Suprapubic skin (tissue), 4 donors: ENCODE data around the gene MARCHF3. TPM values are rescaled to one million over a fixed set of nuclear protein-coding genes. Genes with fewer than 3 reads are reported as not detected.

Source experiments
- DNase-seq, 2 donors: peaks; one replicate each; pipeline ENCODE4 v3.0.0-alpha.2; 2019; ENCODE audit warnings: low spot score in 2 of 2
- H3K27ac ChIP-seq: fragments of 200-600 bp; sonication (generic); one replicate; pipeline ENCODE4 v1.5.1; 2019
- H3K27me3 ChIP-seq: fragments of 200-600 bp; sonication (generic); one replicate; pipeline ENCODE4 v1.5.1; 2019
- H3K36me3 ChIP-seq: fragments of 200-600 bp; sonication (generic); one replicate; pipeline ENCODE4 v1.5.1; 2019
- H3K4me1 ChIP-seq: fragments of 200-600 bp; sonication (generic); one replicate; pipeline ENCODE4 v1.5.1; 2019
- H3K4me3 ChIP-seq: fragments of 200-600 bp; sonication (generic); one replicate; pipeline ENCODE4 v1.5.1; 2019; ENCODE audit warnings: mild to moderate bottlenecking
- H3K9me3 ChIP-seq: fragments of 200-600 bp; sonication (generic); one replicate; pipeline ENCODE4 v1.5.1; 2019
- EP300 ChIP-seq: sonication (generic); formaldehyde crosslinking; IDR thresholded peaks from one replicate; pipeline ENCODE4 v1.6.1; 2017; ENCODE audit warnings: antibody characterized with exemption
- POLR2A ChIP-seq, 2 donors: fragments of 450-650 bp; IDR thresholded peaks; one replicate each; pipeline ENCODE4 v1.6.1; 2017; ENCODE audit warnings: antibody characterized with exemption in 2 of 2, mild to moderate bottlenecking in 2 of 2, moderate library complexity in 2 of 2
- POLR2AphosphoS5 ChIP-seq, 3 donors: sonication (generic); formaldehyde crosslinking; IDR thresholded peaks; one replicate each; pipeline ENCODE4 v1.6.1; 2017; ENCODE audit warnings: antibody characterized with exemption in 3 of 3
- WGBS: methylation state at CpG from one replicate; pipeline ENCODE4 v1.1.5; 2018; 5-methylcytosine and 5-hydroxymethylcytosine counted together
- total RNA-seq, 4 donors: library from RNA; depleted of rRNA; stranded (reverse); fragments of >200 nt; gene quantifications; one replicate each; pipeline ENCODE4 v1.1.0, GENCODE V29; 2016
- TF ChIP-seq, protein P1 (sequence below), 2 donors: fragments of 200-600 bp in 1 of 2; fragments of 450-650 bp in 1 of 2; sonication (generic) in 1 of 2; IDR thresholded peaks; one replicate each; pipeline ENCODE4 v1.5.1; 2016 to 2019; ENCODE audit warnings: antibody characterized with exemption in 2 of 2, mild to moderate bottlenecking in 1 of 2, moderate library complexity in 1 of 2

MARCHF3 gene
- total RNA-seq, 4 donors from 2014 or later, result 13.9 to 34.8 (median 27.0) TPM

DNA sequence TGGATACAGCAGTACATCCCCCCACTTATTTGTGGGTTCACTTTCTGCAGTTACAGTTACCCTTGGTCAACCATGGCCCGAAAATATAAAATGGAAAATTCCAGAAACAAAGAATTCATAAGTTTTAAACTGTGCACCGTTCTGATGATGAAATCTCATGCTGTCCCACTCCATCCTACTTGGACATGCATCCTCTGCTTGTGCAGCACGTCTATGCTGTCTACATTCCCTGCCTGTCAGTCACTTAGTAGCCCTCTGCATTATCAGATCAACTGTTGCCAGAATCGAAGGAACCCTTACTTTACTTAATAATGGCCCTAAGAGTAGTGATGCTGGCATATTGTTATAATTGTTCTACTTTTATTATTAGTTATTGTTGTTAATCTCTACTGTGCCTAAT is 14.6 kb downstream of the MARCHF3 start:
- H3K36me3 ChIP-seq, result no peaks in the 10 kb centered on the region
- no peak for DNase-seq
- H3K4me3 ChIP-seq, result no peak overlapping the region
- 78% methylated on average over 4 of the region's 4 CpGs for WGBS
- no peaks in the 10 kb centered on the region for H3K9me3 ChIP-seq
- no peak overlapping the region for H3K27ac ChIP-seq
- no peaks in the 10 kb centered on the region for H3K27me3 ChIP-seq
- H3K4me1 ChIP-seq, result peaks cover 4% of the 10 kb centered on the region
- TF ChIP-seq POLR2AphosphoS5 (IDR thresholded peaks at IDR 0.05), result no peak
- no peak for TF ChIP-seq EP300
- no peak for TF ChIP-seq POLR2A (IDR thresholded peaks at IDR 0.05)
- TF ChIP-seq, protein P1, sequence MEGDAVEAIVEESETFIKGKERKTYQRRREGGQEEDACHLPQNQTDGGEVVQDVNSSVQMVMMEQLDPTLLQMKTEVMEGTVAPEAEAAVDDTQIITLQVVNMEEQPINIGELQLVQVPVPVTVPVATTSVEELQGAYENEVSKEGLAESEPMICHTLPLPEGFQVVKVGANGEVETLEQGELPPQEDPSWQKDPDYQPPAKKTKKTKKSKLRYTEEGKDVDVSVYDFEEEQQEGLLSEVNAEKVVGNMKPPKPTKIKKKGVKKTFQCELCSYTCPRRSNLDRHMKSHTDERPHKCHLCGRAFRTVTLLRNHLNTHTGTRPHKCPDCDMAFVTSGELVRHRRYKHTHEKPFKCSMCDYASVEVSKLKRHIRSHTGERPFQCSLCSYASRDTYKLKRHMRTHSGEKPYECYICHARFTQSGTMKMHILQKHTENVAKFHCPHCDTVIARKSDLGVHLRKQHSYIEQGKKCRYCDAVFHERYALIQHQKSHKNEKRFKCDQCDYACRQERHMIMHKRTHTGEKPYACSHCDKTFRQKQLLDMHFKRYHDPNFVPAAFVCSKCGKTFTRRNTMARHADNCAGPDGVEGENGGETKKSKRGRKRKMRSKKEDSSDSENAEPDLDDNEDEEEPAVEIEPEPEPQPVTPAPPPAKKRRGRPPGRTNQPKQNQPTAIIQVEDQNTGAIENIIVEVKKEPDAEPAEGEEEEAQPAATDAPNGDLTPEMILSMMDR (IDR thresholded peaks at IDR 0.05), result no peak

- TF ChIP-seq POLR2A (IDR thresholded peaks at IDR 0.05) (no peak), EP300 (no peak), POLR2AphosphoS5 (IDR thresholded peaks at IDR 0.05) (no peak)
- TF ChIP-seq, protein P1 (IDR thresholded peaks at IDR 0.05), result no peak
- H3K27ac ChIP-seq, result no peak overlapping the region
- no peaks in the 10 kb centered on the region for H3K9me3 ChIP-seq
- no peaks in the 10 kb centered on the region for H3K36me3 ChIP-seq
- 89% methylated on average over 1 of the region's 1 CpG for WGBS
- no peaks in the 10 kb centered on the region for H3K27me3 ChIP-seq
- peaks cover 7% of the 10 kb centered on the region for H3K4me1 ChIP-seq
- no peak for DNase-seq
- H3K4me3 ChIP-seq, result no peak overlapping the region
Measured at GRCh38 chr5:127014573-127014972, 15.8 kb downstream of the MARCHF3 start.

DNA sequence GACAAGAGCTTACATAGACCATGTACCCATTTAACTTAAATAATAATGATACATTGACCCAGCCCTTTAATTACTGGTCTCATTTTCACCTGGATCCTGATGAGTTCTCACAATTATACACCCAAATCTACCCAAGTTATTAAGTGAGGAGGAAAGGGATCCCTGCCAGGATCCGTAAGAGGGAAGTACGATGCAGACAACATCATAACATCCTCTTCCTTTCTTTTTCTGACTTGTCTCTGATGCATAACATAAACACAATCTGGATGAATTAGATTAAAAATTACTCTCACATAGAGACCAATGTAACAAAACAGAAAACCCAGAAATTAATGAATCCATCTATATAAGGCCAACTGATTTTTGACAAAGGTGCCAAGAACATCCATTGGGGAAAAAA is 17.0 kb downstream of the MARCHF3 start:
- DNase-seq, result no peak
- TF ChIP-seq POLR2AphosphoS5 (IDR thresholded peaks at IDR 0.05) (no peak), EP300 (no peak), POLR2A (IDR thresholded peaks at IDR 0.05) (no peak)
- TF ChIP-seq, protein P1 (IDR thresholded peaks at IDR 0.05), result no peak
- H3K9me3 ChIP-seq, result no peaks in the 10 kb centered on the region
- H3K4me1 ChIP-seq, result peaks cover 8% of the 10 kb centered on the region
- no peak overlapping the region for H3K27ac ChIP-seq
- H3K4me3 ChIP-seq, result no peak overlapping the region
- WGBS, result 72% methylated on average over 2 of the region's 2 CpGs
- no peaks in the 10 kb centered on the region for H3K36me3 ChIP-seq
- no peaks in the 10 kb centered on the region for H3K27me3 ChIP-seq

- TF ChIP-seq, protein P1 (IDR thresholded peaks at IDR 0.05), result no peak
- TF ChIP-seq POLR2A (IDR thresholded peaks at IDR 0.05) (no peak), EP300 (no peak), POLR2AphosphoS5 (IDR thresholded peaks at IDR 0.05) (no peak)
- no peak for DNase-seq
- Histone ChIP-seq H3K27ac (no peak overlapping the region), H3K27me3 (no peaks in the 10 kb centered on the region), H3K4me3 (no peak overlapping the region), H3K9me3 (no peaks in the 10 kb centered on the region), H3K4me1 (peaks cover 8% of the 10 kb centered on the region), H3K36me3 (no peaks in the 10 kb centered on the region)
Measured at GRCh38 chr5:127012916-127013315, 17.4 kb downstream of the MARCHF3 start.

DNA sequence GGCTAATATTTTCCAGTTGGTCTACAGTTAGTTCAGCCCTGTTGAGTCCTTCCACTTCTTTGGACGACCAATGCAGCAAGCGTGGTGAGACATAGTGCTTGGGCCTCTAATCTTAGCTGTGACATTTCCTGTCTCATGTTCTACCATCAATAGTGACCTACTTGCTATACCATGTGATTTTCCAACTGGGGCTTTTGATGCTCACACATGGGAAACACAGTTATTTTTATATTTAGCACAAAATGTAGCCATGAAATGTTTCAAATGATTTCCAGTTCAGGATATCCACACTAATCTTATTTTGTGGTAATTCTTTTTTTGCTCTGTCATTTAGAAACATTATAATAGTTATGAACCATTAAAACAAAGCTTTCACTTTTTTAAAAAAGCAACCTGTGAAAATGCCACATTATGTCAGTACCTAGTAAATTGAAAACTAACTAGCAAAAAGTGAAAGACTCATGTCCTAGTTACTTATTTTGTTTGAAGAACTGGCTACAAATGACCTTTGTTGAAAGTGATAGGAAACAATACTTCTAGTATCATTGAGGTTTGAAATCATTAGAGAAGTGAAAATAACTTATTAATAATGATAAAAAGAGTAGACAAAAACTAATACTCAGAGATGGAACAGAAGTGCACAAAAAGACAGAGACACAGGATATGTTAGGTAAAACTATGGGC is 18.3 kb downstream of the MARCHF3 start:
- no peak overlapping the region for H3K27ac ChIP-seq
- H3K36me3 ChIP-seq, result no peaks in the 10 kb centered on the region
- peaks cover 8% of the 10 kb centered on the region for H3K4me1 ChIP-seq
- no peak for DNase-seq
- no peaks in the 10 kb centered on the region for H3K9me3 ChIP-seq
- TF ChIP-seq POLR2AphosphoS5 (IDR thresholded peaks at IDR 0.05), result no peak
- TF ChIP-seq, protein P1 (IDR thresholded peaks at IDR 0.05), result no peak
- TF ChIP-seq EP300, result no peak
- TF ChIP-seq POLR2A (IDR thresholded peaks at IDR 0.05), result no peak
- WGBS, result 82% methylated on average over 2 of the region's 2 CpGs
- H3K27me3 ChIP-seq, result no peaks in the 10 kb centered on the region
- H3K4me3 ChIP-seq, result no peak overlapping the region
